Mesendoderm (in vitro differentiated cells): ENCODE measurements around the gene MAP4K1.

ENCODE experiments used
- DNase-seq: peaks from one replicate; pipeline ENCODE4 v3.0.0; 2013
- H2AK5ac ChIP-seq: 2 replicates; pipeline ENCODE4 v1.6.1; 2013; ENCODE audit warnings: low read length, inconsistent platforms
- H2BK120ac ChIP-seq: 2 replicates; pipeline ENCODE4 v1.6.1; 2013; ENCODE audit warnings: low read depth, mild to moderate bottlenecking, low read length, moderate library complexity, mixed read lengths
- H2BK15ac ChIP-seq: replicated peaks from 2 replicates; pipeline ENCODE4 v1.6.1; 2013; ENCODE audit warnings: low read depth, mild to moderate bottlenecking, moderate library complexity
- H2BK5ac ChIP-seq: 2 replicates; pipeline ENCODE4 v1.6.1; 2013; ENCODE audit warnings: low read length, inconsistent platforms
- H3K18ac ChIP-seq: 2 replicates; pipeline ENCODE4 v1.6.1; 2013; ENCODE audit warnings: mild to moderate bottlenecking, low read length, mixed read lengths
- H3K23ac ChIP-seq: one replicate; pipeline ENCODE4 v1.6.1; 2013; ENCODE audit warnings: low read length
- H3K27ac ChIP-seq: 2 replicates; pipeline ENCODE4 v1.5.1; 2013; ENCODE audit warnings: low read depth, mild to moderate bottlenecking, inconsistent platforms, low read length, moderate library complexity
- H3K27me3 ChIP-seq: 2 replicates; pipeline ENCODE4 v1.6.1; 2013; ENCODE audit warnings: low read length, control low read depth, mild to moderate bottlenecking, inconsistent platforms; ENCODE audit not compliant: insufficient read depth, poor library complexity
- H3K36me3 ChIP-seq: 2 replicates; pipeline ENCODE4 v1.6.1; 2013; ENCODE audit warnings: low read length, inconsistent platforms; ENCODE audit not compliant: control insufficient read depth, insufficient read depth
- H3K4ac ChIP-seq: one replicate; pipeline ENCODE4 v1.6.1; 2013; ENCODE audit warnings: low read depth, mild to moderate bottlenecking, low read length, moderate library complexity
- H3K4me1 ChIP-seq: 2 replicates; pipeline ENCODE4 v1.6.1; 2013; ENCODE audit warnings: low read depth, low read length, inconsistent platforms; ENCODE audit not compliant: control insufficient read depth
- H3K4me2 ChIP-seq: 2 replicates; pipeline ENCODE4 v1.6.1; 2013; ENCODE audit warnings: low read length
- H3K4me3 ChIP-seq: 2 replicates; pipeline ENCODE4 v1.5.1; 2013; ENCODE audit warnings: mild to moderate bottlenecking, low read length
- H3K56ac ChIP-seq: one replicate; pipeline ENCODE4 v1.6.1; 2013; ENCODE audit warnings: low read length
- H3K79me1 ChIP-seq: 2 replicates; pipeline ENCODE4 v1.6.1; 2013; ENCODE audit warnings: low read length, inconsistent platforms
- H3K79me2 ChIP-seq: 2 replicates; pipeline ENCODE4 v1.6.1; 2013; ENCODE audit warnings: mild to moderate bottlenecking, low read length; ENCODE audit not compliant: control insufficient read depth, insufficient read depth
- H3K9ac ChIP-seq: 2 replicates; pipeline ENCODE4 v1.6.1; 2013; ENCODE audit warnings: low read length, inconsistent platforms
- H4K5ac ChIP-seq: one replicate; pipeline ENCODE4 v1.6.1; 2013; ENCODE audit warnings: low read length
- H4K8ac ChIP-seq: one replicate; pipeline ENCODE4 v1.6.1; 2013; ENCODE audit warnings: low read depth, mild to moderate bottlenecking, control low read depth, low read length, moderate library complexity
- WGBS: extraction: QIAGEN DNeasy Blood & Tissue Kit; methylation state at CpG from one replicate; pipeline ENCODE4 v1.1.7; 2013; ENCODE audit warnings: low lambda C conversion rate, missing lambda C conversion rate; ENCODE audit not compliant: insufficient coverage; ENCODE audit errors: extremely low coverage; 5-methylcytosine and 5-hydroxymethylcytosine counted together

MAP4K1 gene

GRCh38 chr19:38543286-38543806 lies 74.4 kb downstream of the MAP4K1 start:
- H4K5ac ChIP-seq, result no peak overlapping the region
- no peak overlapping the region for H3K4me3 ChIP-seq
- H3K27ac ChIP-seq, result no peak overlapping the region
- no peaks in the 10 kb centered on the region for H3K79me2 ChIP-seq
- H3K9ac ChIP-seq, result no peak overlapping the region
- no peak overlapping the region for H3K4ac ChIP-seq
- no peak overlapping the region for H3K4me2 ChIP-seq
- H2BK5ac ChIP-seq, result no peak overlapping the region
- no peak overlapping the region for H3K23ac ChIP-seq
- no peak for DNase-seq
- peaks cover 2% of the 10 kb centered on the region for H3K4me1 ChIP-seq
- no peak overlapping the region for H4K8ac ChIP-seq
- H3K36me3 ChIP-seq, result no peaks in the 10 kb centered on the region
- no peaks in the 10 kb centered on the region for H3K79me1 ChIP-seq
- H2BK120ac ChIP-seq, result no peak overlapping the region
- no peak overlapping the region for H2AK5ac ChIP-seq
- no CpG with 5 or more reads among the region's 19 CpGs for WGBS
- H3K27me3 ChIP-seq, result no peaks in the 10 kb centered on the region
- no peak overlapping the region for H3K18ac ChIP-seq
- H3K56ac ChIP-seq, result no peak overlapping the region
- H2BK15ac ChIP-seq, result no peak overlapping the region

DNA sequence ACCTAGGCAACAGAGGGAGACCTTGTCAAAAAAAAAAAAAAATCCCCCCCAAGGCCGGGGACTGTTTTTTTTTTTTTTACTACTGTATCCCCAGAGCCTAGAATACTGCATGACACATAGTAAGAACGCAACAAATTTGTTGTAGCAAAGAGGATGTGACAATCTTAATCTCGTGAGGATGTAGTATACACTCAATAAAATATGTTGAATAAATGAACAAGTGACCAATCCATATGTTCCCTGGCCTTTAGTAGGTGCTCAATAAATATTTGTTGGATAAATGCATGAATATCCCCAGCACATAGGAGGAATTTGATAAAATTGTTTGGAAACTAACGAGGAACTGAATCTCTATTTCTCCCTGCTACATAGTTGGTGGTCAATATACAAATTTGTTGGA lies 75.7 kb downstream of the MAP4K1 start:
- DNase-seq, result no peak

DNA sequence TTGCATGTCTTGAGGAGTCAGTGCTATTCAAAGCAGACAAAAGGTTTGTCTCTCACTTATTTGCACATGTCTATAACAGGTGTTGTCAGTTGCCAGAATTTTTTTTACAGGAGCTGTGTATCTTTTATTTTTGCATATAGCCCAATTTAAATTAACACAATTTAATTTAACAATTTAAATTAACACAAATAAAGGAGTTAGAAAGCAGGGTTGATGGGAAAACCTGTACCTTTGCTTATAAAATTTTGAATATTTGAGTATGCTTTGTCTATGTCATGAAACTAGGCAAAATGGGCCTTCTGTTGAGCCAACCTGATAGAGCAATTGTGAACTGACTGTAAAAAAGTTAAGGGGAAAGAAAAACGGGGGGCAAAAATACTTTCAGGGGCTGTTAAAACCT lies 78.0 kb downstream of the MAP4K1 start:
- Histone ChIP-seq H3K4me2 (no peak overlapping the region), H2BK15ac (no peak overlapping the region), H3K56ac (no peak overlapping the region), H3K36me3 (no peaks in the 10 kb centered on the region), H2AK5ac (no peak overlapping the region), H3K79me1 (no peaks in the 10 kb centered on the region), H3K23ac (no peak overlapping the region), H2BK5ac (no peak overlapping the region), H3K4me3 (no peak overlapping the region), H3K27ac (no peak overlapping the region), H3K27me3 (no peaks in the 10 kb centered on the region), H3K4ac (no peak overlapping the region), H2BK120ac (no peak overlapping the region), H3K4me1 (peaks cover 1% of the 10 kb centered on the region), H4K5ac (no peak overlapping the region), H4K8ac (no peak overlapping the region), H3K18ac (no peak overlapping the region), H3K9ac (no peak overlapping the region), H3K79me2 (no peaks in the 10 kb centered on the region)
- no peak for DNase-seq
- no CpG with 5 or more reads among the region's 1 CpG for WGBS

More for the DNA sequence above, 75.7 kb downstream of the MAP4K1 start:
- Histone ChIP-seq H4K8ac (no peak overlapping the region), H3K4me2 (no peak overlapping the region), H3K18ac (no peak overlapping the region), H3K4me3 (no peak overlapping the region), H2BK120ac (no peak overlapping the region), H2AK5ac (no peak overlapping the region), H3K79me2 (no peaks in the 10 kb centered on the region), H2BK5ac (no peak overlapping the region), H3K36me3 (no peaks in the 10 kb centered on the region), H3K23ac (no peak overlapping the region), H2BK15ac (no peak overlapping the region), H3K4me1 (peaks cover 2% of the 10 kb centered on the region), H4K5ac (no peak overlapping the region), H3K79me1 (no peaks in the 10 kb centered on the region), H3K4ac (no peak overlapping the region), H3K56ac (no peak overlapping the region), H3K27me3 (no peaks in the 10 kb centered on the region), H3K9ac (no peak overlapping the region), H3K27ac (no peak overlapping the region)
- WGBS, result no CpG with 5 or more reads among the region's 4 CpGs

- no peak overlapping the region for H2BK5ac ChIP-seq
- no peak overlapping the region for H3K4me2 ChIP-seq
- H3K4me3 ChIP-seq, result no peak overlapping the region
- no peaks in the 10 kb centered on the region for H3K27me3 ChIP-seq
- H2AK5ac ChIP-seq, result no peak overlapping the region
- no peak overlapping the region for H3K18ac ChIP-seq
- no peaks in the 10 kb centered on the region for H3K79me2 ChIP-seq
- H3K79me1 ChIP-seq, result no peaks in the 10 kb centered on the region
- no CpG with 5 or more reads among the region's 6 CpGs for WGBS
- no peaks in the 10 kb centered on the region for H3K4me1 ChIP-seq
- no peak for DNase-seq
- no peak overlapping the region for H3K9ac ChIP-seq
- H4K5ac ChIP-seq, result no peak overlapping the region
- no peak overlapping the region for H4K8ac ChIP-seq
- H3K23ac ChIP-seq, result no peak overlapping the region
- H3K36me3 ChIP-seq, result no peaks in the 10 kb centered on the region
- no peak overlapping the region for H2BK15ac ChIP-seq
- H3K27ac ChIP-seq, result no peak overlapping the region
- H2BK120ac ChIP-seq, result no peak overlapping the region
- no peak overlapping the region for H3K56ac ChIP-seq
- no peak overlapping the region for H3K4ac ChIP-seq
Observed at GRCh38 chr19:38538793-38539528, 78.8 kb downstream of the MAP4K1 start.

DNA sequence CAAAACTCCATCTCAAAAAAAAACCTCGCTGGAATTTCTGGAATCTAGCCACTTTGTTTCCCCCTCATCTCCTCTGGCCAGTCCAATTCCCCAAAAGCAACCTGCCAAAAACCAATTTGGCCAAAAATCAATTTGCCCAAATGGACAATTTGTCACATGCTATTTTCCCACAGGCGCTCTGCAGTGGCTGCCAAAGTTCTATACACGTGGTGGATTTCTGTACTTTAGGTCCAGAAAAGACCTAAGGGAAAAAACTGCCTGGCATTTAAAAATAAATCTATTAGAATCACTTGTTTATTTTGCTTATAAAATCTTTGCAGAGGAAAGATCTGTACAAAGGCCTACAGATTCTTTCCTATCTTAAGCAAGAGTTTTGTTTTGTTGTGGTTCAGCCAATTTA lies 79.4 kb downstream of the MAP4K1 start:
- DNase-seq, result no peak
- Histone ChIP-seq H3K27me3 (no peaks in the 10 kb centered on the region), H4K5ac (no peak overlapping the region), H2BK5ac (no peak overlapping the region), H3K79me1 (no peaks in the 10 kb centered on the region), H2BK15ac (no peak overlapping the region), H3K4me2 (no peak overlapping the region), H3K36me3 (no peaks in the 10 kb centered on the region), H3K18ac (no peak overlapping the region), H3K27ac (no peak overlapping the region), H3K23ac (no peak overlapping the region), H3K4ac (no peak overlapping the region), H3K9ac (no peak overlapping the region), H3K4me1 (no peaks in the 10 kb centered on the region), H4K8ac (no peak overlapping the region), H3K4me3 (no peak overlapping the region), H2BK120ac (no peak overlapping the region), H3K79me2 (no peaks in the 10 kb centered on the region), H2AK5ac (no peak overlapping the region), H3K56ac (no peak overlapping the region)
- no CpG with 5 or more reads among the region's 3 CpGs for WGBS
